Spleen (tissue), 11 donors: ENCODE data around the gene HOOK1. TPM values are rescaled to one million over a fixed set of nuclear protein-coding genes. Genes with fewer than 3 reads are reported as not detected.
A peak's percentile ranks its signal among the peaks of the same experiment; 100 is the strongest.

Experiments used
- DNase-seq: peaks from one replicate; pipeline ENCODE4 v3.0.0-alpha.2; 2020
- H3K27ac ChIP-seq, 8 donors: fragments of 200-600 bp; sonication (generic) in 7 of 8; 1 replicate in 4 of 8; 2 replicates in 4 of 8; pipeline versions ENCODE4 v1.5.0 to v1.8.0; 2016 to 2021; ENCODE audit warnings: inconsistent platforms in 4 of 8, mild to moderate bottlenecking in 4 of 8, moderate library complexity in 1 of 8
- H3K27me3 ChIP-seq, 7 donors: fragments of 200-600 bp; sonication (generic) in 6 of 7; replicated peaks in 1 of 7; 1 replicate in 4 of 7; 2 replicates in 3 of 7; pipeline versions ENCODE4 v1.5.0 to v1.8.0; 2016 to 2021; ENCODE audit warnings: inconsistent platforms in 3 of 7, mild to moderate bottlenecking in 1 of 7
- H3K36me3 ChIP-seq, 6 donors: fragments of 200-600 bp; sonication (generic) in 5 of 6; 1 replicate in 4 of 6; 2 replicates in 2 of 6; pipeline versions ENCODE4 v1.5.0 to v1.8.0; 2016 to 2021; ENCODE audit warnings: inconsistent platforms in 2 of 6
- H3K4me1 ChIP-seq, 6 donors: fragments of 200-600 bp; sonication (generic) in 5 of 6; 1 replicate in 3 of 6; 2 replicates in 3 of 6; pipeline versions ENCODE4 v1.5.0 to v1.8.0; 2016 to 2021; ENCODE audit warnings: inconsistent platforms in 3 of 6
- H3K4me3 ChIP-seq, 8 donors: fragments of 200-600 bp; sonication (generic) in 7 of 8; 1 replicate in 4 of 8; 2 replicates in 4 of 8; pipeline versions ENCODE4 v1.5.0 to v1.8.0; 2016 to 2021; ENCODE audit warnings: inconsistent platforms in 4 of 8, mild to moderate bottlenecking in 4 of 8, moderate library complexity in 2 of 8
- H3K9me3 ChIP-seq, 8 donors: fragments of 200-600 bp; sonication (generic) in 7 of 8; 1 replicate in 4 of 8; 2 replicates in 4 of 8; pipeline versions ENCODE4 v1.5.0 to v1.8.0; 2016 to 2021; ENCODE audit warnings: inconsistent platforms in 4 of 8
- CTCF ChIP-seq, 11 experiments: fragments of 200-600 bp in 7 of 11; fragments of 450-650 bp in 4 of 11; sonication (generic) in 4 of 11; IDR thresholded peaks in 8 of 11; conservative IDR thresholded peaks in 3 of 11; 1 replicate in 7 of 11; 2 replicates in 4 of 11; pipeline versions ENCODE4 v1.4.0 to v1.8.0; 2016 to 2021; ENCODE audit warnings: antibody characterized with exemption in 11 of 11, inconsistent platforms in 4 of 11, mild to moderate bottlenecking in 1 of 11
- POLR2A ChIP-seq, 3 donors: fragments of 450-650 bp; IDR thresholded peaks; one replicate each; pipeline ENCODE4 v1.5.1; 2017; ENCODE audit warnings: antibody characterized with exemption in 3 of 3, mild to moderate bottlenecking in 1 of 3
- POLR2AphosphoS5 ChIP-seq, 3 donors: sonication (generic); formaldehyde crosslinking; IDR thresholded peaks; one replicate each; pipeline ENCODE4 v1.5.1; 2017; ENCODE audit warnings: antibody characterized with exemption in 3 of 3
- WGBS, 5 donors: extraction: QIAGEN DNeasy Blood & Tissue Kit in 3 of 5; methylation state at CpG; one replicate each; pipeline versions ENCODE4 v1.1.5 to v1.1.7; 2013 to 2018; 5-methylcytosine and 5-hydroxymethylcytosine counted together
- intact Hi-C: fragments of 100-400 bp; cut with DNase I; formaldehyde crosslinking; loops from one replicate; pipeline ENCODE4 v1.15.0; 2023; ENCODE audit warnings: low total_unique reads
- polyA plus RNA-seq, 3 donors: library from polyadenylated mRNA; stranded (reverse); fragments of 200-250 nt; gene quantifications; one replicate each; pipeline ENCODE4 v1.2.1, GENCODE V29; 2013
- total RNA-seq, 7 donors: library from RNA; depleted of rRNA in 3 of 7; stranded (reverse); fragments of >200 nt in 3 of 7; fragmentation: NEBNext Ultra II Directional in 4 of 7; extraction: Animal tissue kit (Norgen Biotek cat#: 25700) in 4 of 7; gene quantifications; one replicate each; pipeline versions ENCODE4 v1.1.0 to v1.2.1, GENCODE V29; 2016 to 2021
- donor health status: healthy with polysubstance abuse.
- donor health status: DM: no; HTN: no; CAD: no; lungs with moderate emphysema.
- donor health status: DM: no; HTN: no; CAD: no.
- donor health status: Bipolar disorder and iron deficiency.
- donor health status: healthy.
- donor health status: DM: no; HTN: no; CAD: no.
- donor health status: DM: yes; HTN: yes; CAD: no.

HOOK1 gene
- total and polyA plus RNA-seq, 10 donors = 1.1 to 6.9 (median 3.9) TPM

- WGBS, 5 donors = 49 to 66% (median 64%) methylated on average over 2 of the region's 2 CpGs
Measured at GRCh38 chr1:59767119-59767518, 47.6 kb upstream of the HOOK1 start.

GRCh38 chr1:59768792-59769735 lies 45.7 kb upstream of the HOOK1 start:
- no peak overlapping the region for H3K4me3 ChIP-seq
- WGBS, 5 donors = 78 to 92% (median 90%) methylated on average over 10 of the region's 10 CpGs
- no peak for TF ChIP-seq POLR2AphosphoS5 (IDR thresholded peaks at IDR 0.05)
- TF ChIP-seq POLR2A (IDR thresholded peaks at IDR 0.05) = no peak
- no peak for TF ChIP-seq CTCF (IDR thresholded peaks at IDR 0.05 in 8 of 11, conservative IDR thresholded peaks at IDR 0.05 in 3 of 11)
- no peaks in the 10 kb centered on the region for H3K27me3 ChIP-seq
- intact Hi-C loops = no loop called here
- peaks cover 0 to 25% (median 8%) of the 10 kb centered on the region in 6 donors for H3K4me1 ChIP-seq
- DNase-seq = no peak
- H3K9me3 ChIP-seq = no peaks in the 10 kb centered on the region
- H3K27ac ChIP-seq = peak overlapping the region in 3 of 8 donors; percentile 19 to 44 (median 28)
- H3K36me3 ChIP-seq = no peaks in the 10 kb centered on the region

More at GRCh38 chr1:59767119-59767518, 47.6 kb upstream of the HOOK1 start:
- intact Hi-C loops = no loop called here
- peak overlapping the region in 6 of 8 donors; percentile 15 to 65 (median 54) for H3K27ac ChIP-seq
- no peak for DNase-seq
- TF ChIP-seq CTCF (IDR thresholded peaks at IDR 0.05 in 8 of 11, conservative IDR thresholded peaks at IDR 0.05 in 3 of 11) = no peak
- no peak for TF ChIP-seq POLR2A (IDR thresholded peaks at IDR 0.05)
- TF ChIP-seq POLR2AphosphoS5 (IDR thresholded peaks at IDR 0.05) = no peak
- no peaks in the 10 kb centered on the region for H3K9me3 ChIP-seq
- no peaks in the 10 kb centered on the region for H3K27me3 ChIP-seq
- no peak overlapping the region for H3K4me3 ChIP-seq
- H3K36me3 ChIP-seq = no peaks in the 10 kb centered on the region
- peaks cover 0 to 25% (median 8%) of the 10 kb centered on the region in 6 donors for H3K4me1 ChIP-seq

- H3K4me3 ChIP-seq = no peak overlapping the region
- peak overlapping the region in 1 of 8 donors; percentile 44 for H3K27ac ChIP-seq
- H3K4me1 ChIP-seq = peaks cover 0 to 25% (median 8%) of the 10 kb centered on the region in 6 donors
- no peak for TF ChIP-seq POLR2AphosphoS5 (IDR thresholded peaks at IDR 0.05)
- no peak for TF ChIP-seq POLR2A (IDR thresholded peaks at IDR 0.05)
- TF ChIP-seq CTCF (IDR thresholded peaks at IDR 0.05 in 8 of 11, conservative IDR thresholded peaks at IDR 0.05 in 3 of 11) = no peak
- H3K9me3 ChIP-seq = no peaks in the 10 kb centered on the region
- no peaks in the 10 kb centered on the region for H3K27me3 ChIP-seq
- H3K36me3 ChIP-seq = no peaks in the 10 kb centered on the region
- no peak for DNase-seq
- intact Hi-C loops = no loop called here
- 80 to 85% (median 83%) methylated on average over 4 of the region's 4 CpGs for WGBS, 5 donors
Measured at GRCh38 chr1:59769736-59770095, 45.0 kb upstream of the HOOK1 start.

- H3K27me3 ChIP-seq = no peaks in the 10 kb centered on the region
- intact Hi-C loops = no loop called here
- no peak overlapping the region for H3K27ac ChIP-seq
- peaks cover 0 to 19% (median 3%) of the 10 kb centered on the region in 6 donors for H3K4me1 ChIP-seq
- WGBS, 5 donors = 93 to 97% (median 94%) methylated on average over 3 of the region's 3 CpGs
- no peaks in the 10 kb centered on the region for H3K36me3 ChIP-seq
- H3K4me3 ChIP-seq = no peak overlapping the region
- TF ChIP-seq CTCF (IDR thresholded peaks at IDR 0.05 in 8 of 11, conservative IDR thresholded peaks at IDR 0.05 in 3 of 11) (no peak), POLR2A (IDR thresholded peaks at IDR 0.05) (no peak), POLR2AphosphoS5 (IDR thresholded peaks at IDR 0.05) (no peak)
- no peak for DNase-seq
- H3K9me3 ChIP-seq = no peaks in the 10 kb centered on the region
Measured at GRCh38 chr1:59771361-59771760, 43.4 kb upstream of the HOOK1 start.
